ENCODE measurements around the gene MSH6. TPM values are rescaled to one million over a fixed set of nuclear protein-coding genes. Genes with fewer than 3 reads are reported as not detected.

Gene MSH6
- total and polyA plus RNA-seq, 2 experiments from 2014 or later: 109 to 311 TPM

GRCh38 chr2:47784352-47784851, 1.5 kb downstream of the MSH6 start:
- no peaks in the 10 kb centered on the region; the same call in 1 of the 2 replicates for H3F3A ChIP-seq (replicated peaks; ENCODE audit: low read depth)
- H3K27ac Mint-ChIP-seq: peak overlapping the region; percentile 98; the same call in 1 of the 2 replicates
- peak overlapping the region; percentile 84 for H3K27ac ChIP-seq (ENCODE audit: low read depth)
- H3K4me1 Mint-ChIP-seq: peaks cover 10% of the 10 kb centered on the region
- peaks cover 56% of the 10 kb centered on the region for H3K79me2 ChIP-seq (replicated peaks; ENCODE audit: insufficient read depth)
- H3K4me3 Mint-ChIP-seq: peak overlapping the region; percentile 94
- DNase-seq (ENCODE audit: low spot score): peak; percentile 48
- peaks cover 25% of the 10 kb centered on the region for H3K36me3 Mint-ChIP-seq (ENCODE audit: low read depth)
- H3K27me3 Mint-ChIP-seq (ENCODE audit: insufficient read depth, low read depth, poor library complexity): peaks cover 11% of the 10 kb centered on the region
- peak overlapping the region; percentile 99 for H3K4me2 ChIP-seq
- H3K4me1 ChIP-seq (ENCODE audit: insufficient read depth): peaks cover 14% of the 10 kb centered on the region
- no peaks in the 10 kb centered on the region; the same call in 2 of the 3 replicates for H3K9me3 Mint-ChIP-seq
- no peak overlapping the region for H2AFZ ChIP-seq
- H4K20me1 ChIP-seq (replicated peaks; ENCODE audit: insufficient read depth): peaks cover 49% of the 10 kb centered on the region
- ATAC-seq: no peak
- H3K36me3 ChIP-seq (ENCODE audit: insufficient read depth): no peaks in the 10 kb centered on the region
- H3K27me3 ChIP-seq (ENCODE audit: insufficient read depth): no peaks in the 10 kb centered on the region
- H3K4me3 ChIP-seq: peak overlapping the region; percentile 98
- no peaks in the 10 kb centered on the region for H3K9me2 ChIP-seq (ENCODE audit: insufficient read depth)
- TF ChIP-seq CREB1 (CRISPR knock-in tag; IDR thresholded peaks at IDR 0.05; ENCODE audit: low read depth): no peak
- no peak for TF ChIP-seq ETS1 (IDR thresholded peaks at IDR 0.05)
- no peak for TF ChIP-seq EZH2phosphoT487 (IDR thresholded peaks at IDR 0.05; ENCODE audit: unreplicated experiment)
- no peak for TF ChIP-seq JUNB (IDR thresholded peaks at IDR 0.05; ENCODE audit: unreplicated experiment)
- TF ChIP-seq POLR2AphosphoS5 (IDR thresholded peaks at IDR 0.05; ENCODE audit: low read depth): no peak
- no peak for TF ChIP-seq REST (IDR thresholded peaks at IDR 0.05; ENCODE audit: unreplicated experiment)
- no peak for TF ChIP-seq ZNF114 (CRISPR knock-in tag; IDR thresholded peaks at IDR 0.05)
- TF ChIP-seq CTCF (conservative IDR thresholded peaks at IDR 0.05; ENCODE audit: low read depth in 2 of 2): no peak
- TF ChIP-seq EZH2 (IDR thresholded peaks at IDR 0.05; ENCODE audit: low read depth, unreplicated experiment): no peak
- TF ChIP-seq ZNF331 (CRISPR knock-in tag; IDR thresholded peaks at IDR 0.05; ENCODE audit: low read depth): no peak
- no peak for TF ChIP-seq NANOG (IDR thresholded peaks at IDR 0.05; ENCODE audit: borderline replicate concordance)
- TF ChIP-seq ZNF462 (CRISPR knock-in tag; IDR thresholded peaks at IDR 0.05): no peak
- TF ChIP-seq STAT1 (IDR thresholded peaks at IDR 0.05; ENCODE audit: unreplicated experiment): no peak

All from GM23338 (cell line).